H1 (cell line): ENCODE measurements around the gene KRT14. TPM values are rescaled to one million over a fixed set of nuclear protein-coding genes. Genes with fewer than 3 reads are reported as not detected.

Source experiments
- CTCF ChIA-PET: fragments of 300-600 bp; sonication (Branson Sonifier 250); formaldehyde crosslinking; loops from one replicate; lab custom pipeline; 2021; ENCODE audit not compliant: partially characterized antibody; lab: Charles Lee
- POLR2A ChIA-PET: fragments of 300-600 bp; sonication (Branson Sonifier 250); formaldehyde crosslinking; loops from one replicate; lab custom pipeline; 2021; ENCODE audit warnings: inconsistent platforms; ENCODE audit not compliant: partially characterized antibody; lab: Charles Lee
- DNase-seq, 2 experiments: peaks; one replicate each; pipeline versions ENCODE4 v3.0.0 to v3.0.0-alpha.2; 2010 to 2022; ENCODE audit warnings: low spot score in 2 of 2, low read depth in 1 of 2, mixed read lengths in 1 of 2
- FAIRE-seq: peaks from 2 replicates; lab custom pipeline; 2011; peaks lifted over from hg19 to GRCh38; lab: Jason Lieb, UNC
- H2AFZ ChIP-seq: 2 replicates; pipeline ENCODE4 v1.8.1; 2012; ENCODE audit warnings: low read length, inconsistent platforms
- H2AK5ac ChIP-seq: 2 replicates; pipeline ENCODE4 v1.6.1; 2013; ENCODE audit warnings: low read depth, low read length
- H2BK120ac ChIP-seq: replicated peaks from 2 replicates; pipeline ENCODE3; 2013; ENCODE audit warnings: low read depth, low read length, inconsistent platforms
- H2BK12ac ChIP-seq: 2 replicates; pipeline ENCODE4 v1.6.1; 2013; ENCODE audit warnings: low read depth, low read length
- H2BK15ac ChIP-seq: 2 replicates; pipeline ENCODE4 v1.6.1; 2013; ENCODE audit warnings: low read length
- H2BK20ac ChIP-seq: 2 replicates; pipeline ENCODE4 v1.6.1; 2013; ENCODE audit warnings: low read length
- H2BK5ac ChIP-seq: 2 replicates; pipeline ENCODE4 v1.6.1; 2013; ENCODE audit warnings: low read depth, low read length
- H3K14ac ChIP-seq: 2 replicates; pipeline ENCODE4 v1.6.1; 2013; ENCODE audit warnings: inconsistent platforms; ENCODE audit not compliant: insufficient read length
- H3K18ac ChIP-seq: 2 replicates; pipeline ENCODE4 v1.6.1; 2013; ENCODE audit warnings: low read length; ENCODE audit errors: extremely low read depth
- H3K23ac ChIP-seq: 2 replicates; pipeline ENCODE4 v1.6.1; 2013; ENCODE audit warnings: inconsistent platforms; ENCODE audit not compliant: insufficient read length
- H3K23me2 ChIP-seq: 2 replicates; pipeline ENCODE4 v1.6.1; 2013; ENCODE audit warnings: low read depth, low read length
- H3K27ac ChIP-seq: 2 replicates; pipeline ENCODE4 v1.6.1; 2011; ENCODE audit warnings: low read depth, low read length, inconsistent platforms
- H3K27me3 ChIP-seq, 4 experiments: replicated peaks in 1 of 4; 1 replicate in 1 of 4; 2 replicates in 3 of 4; pipeline versions ENCODE4 v1.6.1 to v1.8.1; 2011 to 2013; ENCODE audit warnings: low read length in 3 of 4, mild to moderate bottlenecking in 3 of 4, inconsistent platforms in 2 of 4, mixed read lengths in 2 of 4, moderate library complexity in 1 of 4; ENCODE audit not compliant: control insufficient read depth in 3 of 4, insufficient read depth in 3 of 4; ENCODE audit errors: extremely low read depth in 1 of 4
- H3K36me3 ChIP-seq, 4 experiments: 2 replicates each; pipeline versions ENCODE4 v1.6.1 to v1.8.1; 2011 to 2013; ENCODE audit warnings: mild to moderate bottlenecking in 4 of 4, low read length in 3 of 4, moderate library complexity in 2 of 4, control low read depth in 1 of 4, inconsistent platforms in 1 of 4; ENCODE audit not compliant: insufficient read depth in 4 of 4, control insufficient read depth in 2 of 4
- H3K4ac ChIP-seq: replicated peaks from 2 replicates; pipeline ENCODE3; 2013; ENCODE audit warnings: low read length, low read depth, mixed read lengths, inconsistent platforms; ENCODE audit not compliant: insufficient read length
- H3K4me1 ChIP-seq, 4 experiments: replicated peaks in 1 of 4; 1 replicate in 1 of 4; 2 replicates in 3 of 4; pipeline versions ENCODE4 v1.6.1 to v1.8.1; 2011 to 2013; ENCODE audit warnings: low read length in 3 of 4, inconsistent platforms in 2 of 4, mixed read lengths in 1 of 4; ENCODE audit not compliant: insufficient read depth in 4 of 4, control insufficient read depth in 3 of 4
- H3K4me2 ChIP-seq, 2 experiments: 2 replicates each; pipeline versions ENCODE4 v1.6.1 to v1.8.1; 2011 to 2013; ENCODE audit warnings: low read depth in 2 of 2, low read length in 2 of 2, control low read depth in 1 of 2, inconsistent platforms in 1 of 2, mild to moderate bottlenecking in 1 of 2; ENCODE audit not compliant: insufficient read depth in 1 of 2
- H3K4me3 ChIP-seq, 4 experiments: fragments of 200-600, 300-600 bp in 1 of 4; sonication (generic), shearing (Covaris generic), sonication (Bioruptor Twin) in 1 of 4; 2 replicates each; pipeline versions ENCODE4 v1.5.1 to v1.8.1; 2011 to 2016; ENCODE audit warnings: low read length in 4 of 4, low read depth in 3 of 4, control low read depth in 2 of 4, inconsistent platforms in 2 of 4, mild to moderate bottlenecking in 2 of 4, mixed read lengths in 1 of 4, moderate library complexity in 1 of 4; ENCODE audit not compliant: insufficient read depth in 2 of 4; ENCODE audit errors: extremely low read depth in 1 of 4
- H3K56ac ChIP-seq: replicated peaks from 2 replicates; pipeline ENCODE3; 2013; ENCODE audit warnings: low read depth, mild to moderate bottlenecking, mixed read lengths, low read length, inconsistent platforms; ENCODE audit not compliant: insufficient read length
- H3K79me1 ChIP-seq: 2 replicates; pipeline ENCODE4 v1.6.1; 2013; ENCODE audit warnings: low read depth, low read length, control low read depth
- H3K79me2 ChIP-seq, 2 experiments: 2 replicates each; pipeline versions ENCODE4 v1.6.1 to v1.8.1; 2012 to 2013; ENCODE audit warnings: low read length in 2 of 2, mild to moderate bottlenecking in 2 of 2, inconsistent platforms in 1 of 2; ENCODE audit not compliant: insufficient read depth in 2 of 2, control insufficient read depth in 1 of 2
- H3K9ac ChIP-seq, 4 experiments: replicated peaks in 1 of 4; 1 replicate in 1 of 4; 2 replicates in 3 of 4; pipeline versions ENCODE4 v1.6.1 to v1.8.1; 2011 to 2013; ENCODE audit warnings: low read depth in 3 of 4, low read length in 3 of 4, control low read depth in 2 of 4, mild to moderate bottlenecking in 2 of 4, moderate library complexity in 2 of 4, inconsistent platforms in 1 of 4; ENCODE audit errors: extremely low read depth in 1 of 4
- H3K9me3 ChIP-seq, 2 experiments: 2 replicates each; pipeline versions ENCODE4 v1.6.1 to v1.8.1; 2012 to 2013; ENCODE audit warnings: mild to moderate bottlenecking in 2 of 2, moderate library complexity in 2 of 2, control low read depth in 1 of 2, inconsistent platforms in 1 of 2, low read depth in 1 of 2, low read length in 1 of 2, mixed read lengths in 1 of 2; ENCODE audit not compliant: insufficient read depth in 2 of 2
- H4K20me1 ChIP-seq, 2 experiments: replicated peaks in 1 of 2; 2 replicates each; pipeline versions ENCODE3 to v1.8.1; 2011 to 2013; ENCODE audit warnings: inconsistent platforms in 2 of 2, low read length in 2 of 2, mild to moderate bottlenecking in 1 of 2; ENCODE audit not compliant: insufficient read depth in 2 of 2, control insufficient read depth in 1 of 2
- H4K5ac ChIP-seq: 2 replicates; pipeline ENCODE4 v1.6.1; 2013; ENCODE audit warnings: low read length, low read depth, mixed read lengths, inconsistent platforms; ENCODE audit not compliant: insufficient read length
- H4K8ac ChIP-seq: 2 replicates; pipeline ENCODE4 v1.8.0; 2013; ENCODE audit warnings: mild to moderate bottlenecking, moderate library complexity, low read length, inconsistent platforms; ENCODE audit not compliant: insufficient read depth; ENCODE audit errors: extremely low read depth
- H4K91ac ChIP-seq: replicated peaks from 2 replicates; pipeline ENCODE3; 2013; ENCODE audit warnings: low read length, mixed read lengths, inconsistent platforms; ENCODE audit not compliant: insufficient read length
- ASH2L ChIP-seq: fragments of 200-600, 300-600 bp; sonication (generic); IDR thresholded peaks from one replicate; pipeline ENCODE4 v1.7.1; 2017; ENCODE audit warnings: low read length
- ATF2 ChIP-seq: IDR thresholded peaks from 2 replicates; pipeline ENCODE4 v1.6.1; 2012; ENCODE audit warnings: low read length, inconsistent platforms
- BACH1 ChIP-seq: IDR thresholded peaks from 2 replicates; pipeline ENCODE4 v1.6.1; 2012; ENCODE audit warnings: low read length, improper control_type of control experiment
- BCL11A ChIP-seq, 2 experiments: IDR thresholded peaks; one replicate each; pipeline ENCODE4 v1.6.1; 2011; ENCODE audit warnings: low read depth in 2 of 2, low read length in 2 of 2, mild to moderate bottlenecking in 2 of 2
- GTF2F1 ChIP-seq: IDR thresholded peaks from 2 replicates; pipeline ENCODE4 v1.6.1; 2012; ENCODE audit warnings: low read depth, low read length, improper control_type of control experiment, borderline replicate concordance
- KDM5A ChIP-seq: fragments of 200-600 bp; IDR thresholded peaks from 2 replicates; pipeline ENCODE4 v1.7.1; 2012; ENCODE audit warnings: mild to moderate bottlenecking, low read length, inconsistent platforms, mixed read lengths
- MAFK ChIP-seq: IDR thresholded peaks from 2 replicates; pipeline ENCODE4 v1.6.1; 2012; ENCODE audit warnings: low read depth, mild to moderate bottlenecking, improper control_type of control experiment, low read length
- POLR2AphosphoS5 ChIP-seq: IDR thresholded peaks from 2 replicates; pipeline ENCODE4 v1.6.1; 2011; ENCODE audit warnings: low read depth, low read length
- SP1 ChIP-seq: IDR thresholded peaks from 2 replicates; pipeline ENCODE4 v1.6.1; 2011; ENCODE audit warnings: low read depth, low read length
- SRF ChIP-seq: IDR thresholded peaks from 2 replicates; pipeline ENCODE4 v1.6.1; 2011; ENCODE audit warnings: mild to moderate bottlenecking, low read depth, low read length, moderate library complexity
- WGBS, 2 experiments: shearing (Covaris generic) in 1 of 2; methylation state at CpG; one replicate each; pipeline versions ENCODE4 v1.1.6 to v1.1.7; 2013 to 2015; ENCODE audit warnings: low lambda C conversion rate in 2 of 2, mixed read lengths in 2 of 2, inconsistent platforms in 1 of 2, low coverage in 1 of 2, missing lambda C conversion rate in 1 of 2; ENCODE audit not compliant: insufficient replicate concordance in 2 of 2, insufficient coverage in 1 of 2, insufficient read length in 1 of 2; ENCODE audit errors: extremely low coverage in 1 of 2, missing lambda C conversion rate in 1 of 2; 5-methylcytosine and 5-hydroxymethylcytosine counted together
- polyA plus RNA-seq, 7 experiments: library from polyadenylated mRNA; depleted of rRNA in 3 of 7; stranded (reverse) in 5 of 7; unstranded in 2 of 7; fragments of >200 nt in 5 of 7; fragments of 200-250 nt in 2 of 7; gene quantifications; 1 replicate in 5 of 7; 2 replicates in 1 of 7; 4 replicates in 1 of 7; pipeline versions ENCODE4 v1.2.1 to v1.2.3, GENCODE V29; 2011 to 2013; ENCODE audit warnings: missing spikeins in 2 of 7, mixed read lengths in 2 of 7
- total RNA-seq: library from RNA; stranded (reverse); fragmentation: NEBNext Ultra II Directional; extraction: Animal tissue kit (Norgen Biotek cat#: 25700); gene quantifications from 2 replicates; pipeline ENCODE4 v1.2.1, GENCODE V29; 2021
- TF ChIP-seq, protein P1 (sequence below): IDR thresholded peaks from 2 replicates; pipeline ENCODE4 v1.6.1; 2011; ENCODE audit warnings: low read length, improper control_type of control experiment

The KRT14 gene
- total and polyA plus RNA-seq, 2 of the 8 experiments (the other 6 are each of a cell fraction or from before 2014, with no cell fraction given): 0.35 TPM; not detected in 1

DNA sequence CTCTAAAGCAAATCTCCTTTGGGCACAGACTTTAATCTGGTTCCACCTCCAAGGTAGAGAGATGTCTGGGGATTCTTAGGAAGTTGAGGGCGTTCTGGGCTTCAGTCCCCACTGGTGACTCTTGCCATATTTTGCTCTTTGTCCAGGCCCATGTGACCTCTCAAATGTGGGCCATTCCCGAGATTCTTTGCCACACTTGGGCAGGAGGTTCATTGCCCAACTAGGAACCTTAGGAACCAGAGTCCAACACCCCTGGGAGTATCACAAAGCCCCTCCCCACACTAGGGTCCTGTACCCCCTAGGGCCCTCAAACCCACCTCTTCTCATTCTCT lies 6.5 kb downstream of the KRT14 start:
- Histone ChIP-seq H3K79me1 (no peaks in the 10 kb centered on the region), H2AK5ac (no peak overlapping the region), H3K36me3 (no peaks in the 10 kb centered on the region), H3K23ac (no peak overlapping the region), H3K4me2 (no peak overlapping the region), H4K8ac (no peak overlapping the region), H3K4ac (no peak overlapping the region), H2BK20ac (peak overlapping the region; percentile 83; the same call in 1 of the 2 replicates), H3K14ac (no peak overlapping the region), H2AFZ (no peak overlapping the region), H2BK15ac (peak overlapping the region; percentile 99), H3K23me2 (no peaks in the 10 kb centered on the region), H3K56ac (no peak overlapping the region), H3K27me3 (peaks cover 0 to 2% (median 0%) of the 10 kb centered on the region in 4 experiments; a peak in 1 of 7 replicates), H4K20me1 (no peaks in the 10 kb centered on the region), H3K4me3 (no peak overlapping the region), H3K27ac (no peak overlapping the region), H4K5ac (no peak overlapping the region), H3K4me1 (peaks cover 0 to 4% (median 2%) of the 10 kb centered on the region in 4 experiments; a peak in 3 of 7 replicates), H2BK5ac (no peak overlapping the region), H4K91ac (no peak overlapping the region), H3K18ac (peak overlapping the region; percentile 78; the same call in 1 of the 2 replicates), H2BK120ac (no peak overlapping the region), H3K79me2 (no peaks in the 10 kb centered on the region), H3K9me3 (no peaks in the 10 kb centered on the region), H2BK12ac (peak overlapping the region; percentile 84; the same call in 1 of the 2 replicates), H3K9ac (no peak overlapping the region)
- TF ChIP-seq BACH1 (no peak), SRF (no peak), BCL11A (IDR thresholded peaks at IDR 0.05; ENCODE audit: low read depth in 2 of 2, low read length in 2 of 2) (no peak), KDM5A (no peak), ASH2L (no peak), SP1 (no peak), ATF2 (no peak), POLR2AphosphoS5 (no peak), MAFK (no peak), GTF2F1 (no peak)
- TF ChIP-seq, protein P1, sequence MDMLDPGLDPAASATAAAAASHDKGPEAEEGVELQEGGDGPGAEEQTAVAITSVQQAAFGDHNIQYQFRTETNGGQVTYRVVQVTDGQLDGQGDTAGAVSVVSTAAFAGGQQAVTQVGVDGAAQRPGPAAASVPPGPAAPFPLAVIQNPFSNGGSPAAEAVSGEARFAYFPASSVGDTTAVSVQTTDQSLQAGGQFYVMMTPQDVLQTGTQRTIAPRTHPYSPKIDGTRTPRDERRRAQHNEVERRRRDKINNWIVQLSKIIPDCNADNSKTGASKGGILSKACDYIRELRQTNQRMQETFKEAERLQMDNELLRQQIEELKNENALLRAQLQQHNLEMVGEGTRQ: no peak
- no peak for FAIRE-seq
- ChIA-PET POLR2A (no interaction called here), CTCF (interaction anchor here (0.5 to 5.4 kb wide), 21 partner anchors 12 to 1778 kb away, joined by 3 to 46 read pairs (median 5); no protein-coding TSS in a partner anchor)
- WGBS, 2 experiments: 88% methylated on average over 2 of the region's 2 CpGs; no CpG with 5 or more reads in 1 of the 2 experiments
- no peak for DNase-seq
